H7 (cell line): ENCODE measurements around the gene TINAG. TPM values are rescaled to one million over a fixed set of nuclear protein-coding genes. Genes with fewer than 3 reads are reported as not detected.

Source experiments
- DNase-seq: peaks from one replicate; pipeline ENCODE4 v3.0.0; 2012
- H3K27me3 ChIP-seq: 2 replicates; pipeline ENCODE4 v1.6.0; 2011; ENCODE audit warnings: mild to moderate bottlenecking, low read length; ENCODE audit not compliant: control insufficient read depth, insufficient read depth
- H3K36me3 ChIP-seq: replicated peaks from 2 replicates; pipeline ENCODE4 v1.5.1; 2011; ENCODE audit warnings: low read length; ENCODE audit not compliant: control insufficient read depth, insufficient read depth
- H3K4me3 ChIP-seq: 2 replicates; pipeline ENCODE4 v1.5.1; 2011; ENCODE audit warnings: low read depth, mild to moderate bottlenecking, control low read depth, low read length, moderate library complexity; ENCODE audit not compliant: insufficient read depth
- total RNA-seq: library from RNA; depleted of rRNA; stranded (reverse); fragments of >200 nt; shearing (Covaris generic); gene quantifications from 2 replicates; pipeline ENCODE4 v1.2.3, GENCODE V29; 2014; rRNA removed

Gene TINAG
- total RNA-seq: not detected in 2 replicates

DNA sequence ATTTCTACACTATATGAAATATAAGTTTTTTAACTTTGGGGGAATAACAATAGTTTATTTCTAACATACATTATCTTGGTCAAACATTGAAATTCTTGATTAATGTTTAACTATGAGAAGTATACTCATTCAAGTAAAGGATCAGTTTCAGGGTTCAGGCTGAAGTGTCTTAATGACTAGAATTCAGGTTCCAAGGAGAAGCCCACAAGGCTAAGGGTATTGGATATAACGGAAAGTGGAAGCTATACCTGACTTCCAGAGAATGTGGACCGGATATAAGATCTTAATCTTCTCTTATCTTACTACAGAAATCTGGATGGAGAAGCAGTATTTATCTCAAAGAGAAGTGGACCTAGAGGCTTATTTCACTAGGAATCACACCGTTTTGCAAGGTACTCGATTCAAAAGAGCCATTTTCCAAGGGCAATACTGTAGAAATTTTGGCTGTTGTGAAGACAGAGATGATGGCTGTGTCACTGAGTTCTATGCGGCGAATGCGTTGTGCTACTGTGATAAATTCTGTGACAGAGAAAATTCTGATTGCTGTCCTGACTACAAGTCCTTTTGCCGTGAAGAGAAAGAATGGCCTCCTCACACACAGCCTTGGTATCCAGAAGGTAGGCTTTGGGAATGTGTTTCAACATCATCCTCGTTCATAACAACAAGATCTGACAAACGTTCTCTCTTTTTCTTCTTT is at the start of gene TINAG:
TSS of gene TINAG (plus strand) at position 153 of the 697 bp plus-strand sequence. CDS start at position 263, 110 bp downstream.
- Histone ChIP-seq H3K4me3 (no peak within 1 kb of the TSS), H3K36me3 (no peaks in the 10 kb centered on the region), H3K27me3 (no peaks in the 10 kb centered on the region)
- DNase-seq: no peak

GRCh38 chr6:54260025-54260424 is 48.2 kb upstream of the TINAG start:
- H3K36me3 ChIP-seq: no peaks in the 10 kb centered on the region
- no peak overlapping the region for H3K4me3 ChIP-seq
- DNase-seq: no peak
- H3K27me3 ChIP-seq: no peaks in the 10 kb centered on the region

DNA sequence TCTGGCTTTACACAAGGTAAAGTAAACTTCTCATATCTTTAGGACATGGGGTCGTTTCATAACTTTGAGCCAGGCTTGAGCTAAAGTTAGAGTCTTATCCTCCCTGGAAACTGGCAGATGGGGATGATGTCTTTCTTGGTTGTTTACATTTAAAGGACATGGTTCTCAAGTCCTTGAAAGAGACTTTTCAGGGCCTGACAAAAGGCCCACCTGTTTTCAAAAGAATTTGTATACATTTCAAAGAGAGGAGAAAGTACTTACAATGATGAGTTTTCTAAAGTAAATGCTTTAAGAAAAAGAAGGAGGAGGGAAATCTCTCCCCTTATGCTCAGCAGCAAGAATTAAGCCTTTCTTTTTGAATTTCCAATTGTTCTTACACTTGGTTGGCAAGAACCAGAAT is 45.7 kb upstream of the TINAG start:
- Histone ChIP-seq H3K36me3 (no peaks in the 10 kb centered on the region), H3K4me3 (no peak overlapping the region), H3K27me3 (no peaks in the 10 kb centered on the region)
- DNase-seq: no peak

DNA sequence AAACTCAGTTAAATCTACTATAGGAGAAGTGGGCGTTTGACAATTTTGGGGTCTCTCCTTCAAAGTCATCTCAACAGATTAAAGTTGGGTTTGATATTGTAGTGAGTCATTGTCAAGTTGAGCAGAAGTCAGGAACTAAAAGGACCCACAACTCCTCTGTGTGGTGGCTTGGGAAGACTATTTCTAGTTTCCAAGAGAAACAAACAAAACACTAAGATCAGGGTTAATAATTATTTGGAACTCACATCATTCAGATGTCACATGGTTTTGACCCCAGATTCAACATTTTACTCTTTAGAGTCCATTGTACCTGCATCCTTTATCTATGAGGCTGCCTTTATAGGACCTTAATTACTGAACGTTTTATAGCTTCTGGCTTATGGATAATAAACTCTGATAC is 45.3 kb upstream of the TINAG start:
- DNase-seq: no peak
- H3K36me3 ChIP-seq: no peaks in the 10 kb centered on the region
- H3K27me3 ChIP-seq: no peaks in the 10 kb centered on the region
- H3K4me3 ChIP-seq: no peak overlapping the region

- DNase-seq: no peak
Measured at GRCh38 chr6:54264581-54265272, 43.5 kb upstream of the TINAG start.

DNA sequence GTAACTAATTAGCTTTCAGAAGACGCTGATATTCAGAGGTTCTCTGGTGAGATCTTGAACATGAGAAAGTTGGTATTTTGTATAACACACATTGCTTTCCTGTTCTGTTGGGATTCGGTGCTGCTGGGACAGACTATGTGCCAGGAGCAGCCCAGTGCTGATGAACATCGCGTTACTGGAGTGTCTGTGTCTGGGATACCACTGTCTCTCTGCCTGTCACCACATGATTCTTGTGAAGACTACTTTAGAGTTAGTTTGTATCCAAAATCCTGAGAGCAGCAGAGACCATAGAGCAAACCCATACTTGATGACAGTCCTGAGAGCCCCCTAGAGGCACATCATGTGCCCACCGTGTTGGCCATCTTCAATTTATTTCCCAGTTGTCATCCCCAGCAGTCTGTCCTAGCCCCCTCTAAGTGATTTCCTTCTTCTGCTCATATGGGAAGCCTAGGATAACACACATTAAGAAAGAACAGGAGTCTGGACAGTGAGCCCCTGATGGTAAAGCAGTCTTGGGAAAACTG is 41.8 kb upstream of the TINAG start:
- H3K27me3 ChIP-seq: no peaks in the 10 kb centered on the region
- no peaks in the 10 kb centered on the region for H3K36me3 ChIP-seq
- DNase-seq: no peak
- no peak overlapping the region for H3K4me3 ChIP-seq

More at GRCh38 chr6:54264581-54265272, 43.5 kb upstream of the TINAG start:
- Histone ChIP-seq H3K4me3 (no peak overlapping the region), H3K27me3 (no peaks in the 10 kb centered on the region), H3K36me3 (no peaks in the 10 kb centered on the region)

GRCh38 chr6:54267798-54268197 is 40.4 kb upstream of the TINAG start:
- DNase-seq: no peak
- Histone ChIP-seq H3K27me3 (no peaks in the 10 kb centered on the region), H3K4me3 (no peak overlapping the region), H3K36me3 (no peaks in the 10 kb centered on the region)

DNA sequence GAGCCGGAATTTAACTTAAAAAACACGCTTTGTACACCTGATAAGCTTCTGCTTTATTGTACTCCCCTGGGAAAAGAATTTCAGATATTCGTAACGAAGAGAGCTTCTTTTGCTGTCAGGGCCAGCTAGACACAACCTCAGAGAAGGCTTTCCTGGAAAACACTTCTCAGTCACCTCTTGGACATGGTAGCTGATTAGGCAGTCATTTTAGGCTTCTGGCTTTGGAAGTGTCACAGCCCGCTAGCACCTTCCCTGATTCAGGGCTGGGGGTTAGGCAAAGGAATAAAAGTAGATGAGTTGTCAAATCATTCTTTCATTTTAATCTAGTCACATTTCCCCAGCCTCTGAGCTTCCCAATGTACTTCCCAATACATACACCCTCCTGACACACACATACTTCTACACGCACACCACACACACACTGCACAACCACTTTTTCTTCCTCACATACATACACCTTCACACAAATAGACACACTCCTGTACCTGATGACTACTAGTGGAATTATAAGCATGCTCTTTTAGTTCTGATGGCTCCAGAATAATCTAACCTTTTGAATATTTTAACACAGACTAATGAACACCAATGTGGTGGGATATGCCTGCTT is 34.9 kb upstream of the TINAG start:
- Histone ChIP-seq H3K36me3 (no peaks in the 10 kb centered on the region), H3K4me3 (no peak overlapping the region), H3K27me3 (no peaks in the 10 kb centered on the region)
- no peak for DNase-seq

DNA sequence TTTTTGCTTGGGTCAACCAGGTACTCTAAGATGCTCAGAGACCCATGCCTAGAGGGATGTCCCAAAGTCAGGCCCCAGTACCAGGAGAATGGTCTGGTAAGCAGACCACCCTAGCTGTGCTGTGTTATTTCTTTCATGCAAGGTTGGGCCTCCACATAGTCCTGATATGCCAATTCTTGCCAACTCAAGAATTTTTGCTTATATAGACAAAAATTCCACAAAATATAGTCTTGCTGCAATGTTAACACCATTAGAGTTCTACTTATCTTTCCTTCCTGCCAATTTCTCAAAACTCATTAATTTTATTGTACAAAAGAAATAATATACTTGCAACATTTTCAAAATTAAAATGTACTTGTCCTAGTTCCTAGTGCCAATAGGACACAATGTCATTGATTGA is 33.9 kb upstream of the TINAG start:
- no peaks in the 10 kb centered on the region for H3K27me3 ChIP-seq
- no peak overlapping the region for H3K4me3 ChIP-seq
- no peak for DNase-seq
- no peaks in the 10 kb centered on the region for H3K36me3 ChIP-seq

DNA sequence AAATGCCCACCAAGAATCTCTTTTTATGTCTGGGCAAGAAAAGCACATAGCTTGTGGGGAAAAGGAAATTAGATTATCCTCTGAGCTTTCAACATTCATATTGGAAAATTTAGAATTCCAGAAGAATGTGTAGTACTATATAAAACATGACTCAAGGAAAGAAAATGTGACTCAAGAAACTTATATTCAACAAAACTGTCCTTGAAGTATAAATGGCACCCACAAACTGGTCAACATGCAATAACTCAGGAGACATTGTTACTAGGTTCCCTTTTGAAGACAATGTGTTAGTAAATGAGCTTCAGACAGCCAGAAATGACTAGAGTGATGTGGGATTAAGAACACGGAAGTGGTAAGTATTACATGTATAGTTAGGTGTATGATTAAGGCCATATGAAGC is 26.1 kb upstream of the TINAG start:
- no peak for DNase-seq
- Histone ChIP-seq H3K27me3 (no peaks in the 10 kb centered on the region), H3K4me3 (no peak overlapping the region), H3K36me3 (no peaks in the 10 kb centered on the region)

DNA sequence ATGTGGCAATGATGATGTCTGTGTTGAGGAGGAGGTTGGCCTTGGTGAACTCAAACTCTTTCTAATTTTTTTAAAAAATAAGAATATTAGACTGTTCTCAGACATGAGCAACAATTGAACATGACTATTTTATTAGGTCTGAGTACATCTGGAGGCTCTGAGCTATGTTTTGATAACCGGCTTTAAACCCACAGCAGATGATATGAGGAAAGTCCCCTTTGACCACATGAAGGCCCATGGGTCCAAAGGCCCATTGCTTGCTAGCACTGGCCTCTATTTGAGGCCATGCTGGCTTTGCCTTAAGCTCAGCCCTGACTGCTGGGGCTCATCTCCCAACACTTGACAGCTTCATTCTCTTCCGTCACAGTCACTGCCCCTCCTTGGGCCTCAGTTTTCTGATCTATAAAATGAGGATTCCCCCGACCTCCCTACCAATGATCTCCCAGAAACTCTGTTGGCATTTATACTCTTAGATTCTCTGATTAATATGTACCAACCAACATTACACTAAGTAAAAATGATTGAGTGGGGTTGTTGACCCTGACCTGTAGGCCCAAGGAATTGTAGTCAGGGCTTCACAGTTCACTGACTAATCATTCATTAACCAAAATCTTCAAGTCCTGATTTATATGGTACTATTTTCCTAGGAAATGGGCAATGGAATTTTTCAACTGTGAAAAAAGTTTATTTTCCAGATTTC is 23.9 kb upstream of the TINAG start:
- Histone ChIP-seq H3K4me3 (no peak overlapping the region), H3K36me3 (no peaks in the 10 kb centered on the region), H3K27me3 (no peaks in the 10 kb centered on the region)
- DNase-seq: no peak

DNA sequence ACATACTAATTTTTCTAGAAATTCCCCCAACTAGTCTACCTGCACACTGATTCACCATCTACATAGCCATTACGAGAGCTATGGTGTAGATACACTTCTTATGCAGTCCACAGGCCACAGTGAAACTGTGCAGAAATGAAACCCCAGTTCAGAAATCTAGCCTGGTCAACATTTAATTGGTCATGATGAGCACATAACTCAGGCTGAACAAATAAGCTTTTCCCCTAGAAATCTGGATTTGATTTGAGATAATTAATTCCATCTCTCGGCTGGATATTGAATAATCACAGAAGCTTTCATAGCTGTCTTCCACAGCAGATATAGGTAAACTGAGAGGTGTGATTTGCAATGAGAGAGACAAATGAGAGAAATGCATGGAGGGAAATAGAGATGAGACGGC is 22.6 kb upstream of the TINAG start:
- Histone ChIP-seq H3K27me3 (no peaks in the 10 kb centered on the region), H3K4me3 (no peak overlapping the region), H3K36me3 (no peaks in the 10 kb centered on the region)
- DNase-seq: no peak

DNA sequence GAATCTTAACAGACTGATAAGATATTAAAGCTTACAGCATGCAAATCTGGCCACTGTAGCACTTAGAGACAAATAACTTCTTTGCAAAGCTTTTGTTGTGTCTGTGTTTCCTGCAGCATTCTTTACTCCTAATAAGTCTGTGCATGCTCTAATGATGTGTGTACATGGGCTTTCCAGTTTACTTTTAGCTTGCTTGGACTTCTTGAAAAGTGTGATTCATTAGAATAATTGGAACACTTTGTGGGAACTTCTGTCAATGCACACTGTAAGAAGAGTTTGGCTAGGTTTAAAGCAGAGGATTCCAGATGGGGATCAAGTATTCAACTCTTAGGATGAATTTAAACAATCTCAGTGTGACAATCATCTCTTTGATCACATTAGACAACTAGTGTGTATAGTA is 22.1 kb upstream of the TINAG start:
- Histone ChIP-seq H3K27me3 (no peaks in the 10 kb centered on the region), H3K36me3 (no peaks in the 10 kb centered on the region), H3K4me3 (no peak overlapping the region)
- no peak for DNase-seq

GRCh38 chr6:54288474-54288873 is 19.8 kb upstream of the TINAG start:
- DNase-seq: no peak
- Histone ChIP-seq H3K27me3 (no peaks in the 10 kb centered on the region), H3K4me3 (no peak overlapping the region), H3K36me3 (no peaks in the 10 kb centered on the region)
